GM20000 (cell line): ENCODE data around the gene MCF2L2.
A peak's percentile ranks its signal among the peaks of the same experiment; 100 is the strongest.

Source experiments
- DNase-seq: peaks from one replicate; pipeline ENCODE4 v3.0.0; 2012; ENCODE audit warnings: low spot score
- CTCF ChIP-seq: IDR thresholded peaks from 2 replicates; pipeline ENCODE4 v1.5.1; 2012; ENCODE audit warnings: mild to moderate bottlenecking, control low read depth; ENCODE audit errors: extremely low read depth, missing control alignments

MCF2L2 gene

GRCh38 chr3:183312433-183312832, 116.0 kb downstream of the MCF2L2 start:
- TF ChIP-seq CTCF, result no peak
- no peak for DNase-seq

GRCh38 chr3:183310936-183311335, 117.5 kb downstream of the MCF2L2 start:
- DNase-seq, result no peak
- no peak for TF ChIP-seq CTCF

- DNase-seq, result no peak
- TF ChIP-seq CTCF, result no peak
These were observed 119.1 kb downstream of the MCF2L2 start for GRCh38 chr3:183309276-183309675.

GRCh38 chr3:183308751-183309150, 119.7 kb downstream of the MCF2L2 start:
- no peak for TF ChIP-seq CTCF
- no peak for DNase-seq

- DNase-seq, result no peak
- TF ChIP-seq CTCF, result no peak
These were observed 120.7 kb downstream of the MCF2L2 start for GRCh38 chr3:183307749-183308148.

- DNase-seq, result peak; percentile 49
- TF ChIP-seq CTCF, result no peak
These were observed 121.4 kb downstream of the MCF2L2 start for GRCh38 chr3:183306798-183307671.

- no peak for DNase-seq
- TF ChIP-seq CTCF, result no peak
These were observed 124.7 kb downstream of the MCF2L2 start for GRCh38 chr3:183303690-183304089.
